GM21423 (cell line): Measurements from ENCODE around the gene LILRB3.

Source experiments
- ATAC-seq: cut with Tn5 transposase; IDR thresholded peaks from one replicate; pipeline ENCODE4 v1.9.1; 2021; ENCODE audit warnings: mild to moderate bottlenecking, moderate library complexity; ENCODE audit not compliant: unreplicated experiment

LILRB3 gene

DNA sequence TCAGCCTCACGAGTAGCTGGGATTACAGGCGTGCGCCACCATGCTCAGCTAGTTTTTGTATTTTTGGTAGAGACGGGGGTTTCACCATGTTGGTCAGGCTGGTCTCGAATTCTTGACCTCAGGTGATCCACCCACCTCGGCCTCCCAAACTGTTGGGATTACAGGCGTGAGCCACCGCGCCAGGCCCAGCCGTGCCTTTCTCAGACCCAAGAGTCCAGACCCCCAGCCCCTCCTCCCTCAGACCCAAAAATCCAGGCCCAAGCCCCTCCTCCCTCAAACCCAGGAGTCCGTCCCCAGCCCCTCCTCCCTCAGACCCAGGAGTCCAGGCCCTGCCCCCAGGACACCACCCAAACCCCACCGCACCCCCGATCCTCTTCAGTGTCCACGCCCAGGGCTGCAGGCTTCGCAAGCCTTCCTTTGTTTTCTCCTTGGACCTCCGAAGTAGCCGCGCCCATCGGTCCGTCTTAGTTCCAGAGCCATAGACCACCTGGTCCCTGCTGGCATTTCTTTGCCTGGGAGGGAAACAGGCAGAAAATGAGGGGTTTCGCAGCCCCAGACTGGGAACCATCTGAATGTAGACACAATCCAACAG lies 53.6 kb downstream of the LILRB3 start:
- no peak for ATAC-seq

DNA sequence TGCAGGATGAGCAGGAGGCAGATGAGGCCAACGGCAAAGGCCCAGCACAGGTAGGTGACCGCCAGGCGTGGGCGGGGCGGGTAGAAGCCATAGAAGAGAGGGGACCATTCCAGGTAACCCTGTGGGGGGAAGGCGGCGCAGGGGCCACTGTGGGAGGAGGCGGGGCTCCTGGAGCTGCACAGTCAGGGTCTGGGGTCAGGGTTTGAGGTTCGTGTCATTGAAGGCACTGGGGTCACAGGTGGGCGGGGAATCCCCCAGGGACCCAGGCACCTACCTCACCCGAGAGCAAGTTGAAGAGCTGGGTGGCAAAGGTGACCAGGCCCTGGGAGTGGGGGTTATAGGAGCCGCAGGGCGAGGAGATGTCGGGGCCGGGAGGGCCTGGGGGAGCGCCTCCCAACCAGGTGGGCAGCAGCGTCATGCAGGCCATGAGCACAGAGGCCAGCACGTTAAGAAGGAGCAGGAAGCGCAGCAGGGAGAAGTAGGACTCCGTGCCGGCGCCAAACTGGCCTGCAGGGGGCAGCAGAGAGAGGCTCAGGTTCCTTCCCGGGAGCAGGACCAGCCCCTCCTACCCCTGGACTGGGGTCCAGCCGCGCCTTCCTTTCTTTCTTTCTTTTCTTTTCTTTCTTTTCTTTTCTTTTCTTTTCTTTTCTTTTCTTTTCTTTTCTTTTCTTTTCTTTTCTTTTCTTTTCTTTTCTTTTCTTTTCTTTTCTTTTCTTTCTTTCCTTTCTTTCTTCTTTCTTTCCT lies 54.5 kb downstream of the LILRB3 start:
- ATAC-seq = no peak
